ENCODE data around the gene QRSL1. TPM values are rescaled to one million over a fixed set of nuclear protein-coding genes. Genes with fewer than 3 reads are reported as not detected.

The QRSL1 gene
- total RNA-seq, 2 experiments from 2014 or later: 12.6 to 14.7 TPM

- peaks cover 3% of the 10 kb centered on the region for H3K4me1 Mint-ChIP-seq
- ChIA-PET CTCF (no interaction called here), POLR2A (no interaction called here)
- peaks cover 29% of the 10 kb centered on the region for H3K36me3 Mint-ChIP-seq (ENCODE audit: low read depth)
- H3K9me3 Mint-ChIP-seq: no peaks in the 10 kb centered on the region
- no peak for DNase-seq
- no peaks in the 10 kb centered on the region for H3K27me3 Mint-ChIP-seq
- H3K27ac Mint-ChIP-seq: no peak overlapping the region
- no peak overlapping the region for H3K4me3 Mint-ChIP-seq
These were observed 37.1 kb downstream of the QRSL1 start for GRCh38 chr6:106666282-106667021.

DNA sequence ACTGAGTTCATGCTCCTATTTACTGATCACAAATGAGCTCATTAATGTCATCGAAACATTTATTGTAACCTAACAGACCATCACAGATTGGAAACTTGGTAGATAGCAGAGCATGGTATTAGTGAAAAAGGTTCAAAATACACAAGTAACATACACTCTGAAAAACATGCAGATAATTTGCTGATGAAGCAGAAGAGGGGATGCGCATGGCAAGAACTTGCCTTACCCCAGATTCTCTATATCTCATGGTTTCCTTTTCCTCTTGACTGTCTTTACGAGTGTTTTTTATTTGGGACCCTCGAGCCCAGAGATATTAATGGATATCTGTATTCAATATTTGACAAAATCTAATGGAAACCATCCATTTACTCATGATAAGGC is 37.6 kb downstream of the QRSL1 start:
- H3K9me3 Mint-ChIP-seq: no peaks in the 10 kb centered on the region

GRCh38 chr6:106670236-106670635 is 40.9 kb downstream of the QRSL1 start:
- DNase-seq: no peak
- Mint-ChIP-seq H3K27ac (no peak overlapping the region), H3K36me3 (ENCODE audit: low read depth) (peaks cover 9% of the 10 kb centered on the region), H3K27me3 (no peaks in the 10 kb centered on the region), H3K9me3 (no peaks in the 10 kb centered on the region), H3K4me3 (no peak overlapping the region), H3K4me1 (no peaks in the 10 kb centered on the region)
- CTCF ChIA-PET: interaction anchor here (0.8 kb wide), 1 partner anchor 13 kb away, joined by 3 read pairs; no protein-coding TSS in a partner anchor
- POLR2A ChIA-PET: no interaction called here

More for the DNA sequence above, 37.6 kb downstream of the QRSL1 start:
- ChIA-PET POLR2A (no interaction called here), CTCF (no interaction called here)
- no peaks in the 10 kb centered on the region for H3K27me3 Mint-ChIP-seq
- H3K4me3 Mint-ChIP-seq: no peak overlapping the region
- peaks cover 3% of the 10 kb centered on the region for H3K4me1 Mint-ChIP-seq
- peaks cover 29% of the 10 kb centered on the region for H3K36me3 Mint-ChIP-seq (ENCODE audit: low read depth)
- H3K27ac Mint-ChIP-seq: no peak overlapping the region
- no peak for DNase-seq

GRCh38 chr6:106671651-106672050 is 42.3 kb downstream of the QRSL1 start:
- no peak overlapping the region for H3K4me3 Mint-ChIP-seq
- peaks cover 4% of the 10 kb centered on the region for H3K36me3 Mint-ChIP-seq (ENCODE audit: low read depth)
- DNase-seq: no peak
- no peaks in the 10 kb centered on the region for H3K9me3 Mint-ChIP-seq
- ChIA-PET POLR2A (no interaction called here), CTCF (no interaction called here)
- H3K4me1 Mint-ChIP-seq: no peaks in the 10 kb centered on the region
- H3K27ac Mint-ChIP-seq: no peak overlapping the region
- H3K27me3 Mint-ChIP-seq: no peaks in the 10 kb centered on the region

GRCh38 chr6:106674541-106675229 is 45.3 kb downstream of the QRSL1 start:
- Mint-ChIP-seq H3K4me1 (peaks cover 4% of the 10 kb centered on the region), H3K4me3 (no peak overlapping the region), H3K9me3 (no peaks in the 10 kb centered on the region), H3K27me3 (no peaks in the 10 kb centered on the region), H3K27ac (no peak overlapping the region), H3K36me3 (ENCODE audit: low read depth) (no peaks in the 10 kb centered on the region)
- DNase-seq: no peak
- ChIA-PET POLR2A (no interaction called here), CTCF (no interaction called here)

DNA sequence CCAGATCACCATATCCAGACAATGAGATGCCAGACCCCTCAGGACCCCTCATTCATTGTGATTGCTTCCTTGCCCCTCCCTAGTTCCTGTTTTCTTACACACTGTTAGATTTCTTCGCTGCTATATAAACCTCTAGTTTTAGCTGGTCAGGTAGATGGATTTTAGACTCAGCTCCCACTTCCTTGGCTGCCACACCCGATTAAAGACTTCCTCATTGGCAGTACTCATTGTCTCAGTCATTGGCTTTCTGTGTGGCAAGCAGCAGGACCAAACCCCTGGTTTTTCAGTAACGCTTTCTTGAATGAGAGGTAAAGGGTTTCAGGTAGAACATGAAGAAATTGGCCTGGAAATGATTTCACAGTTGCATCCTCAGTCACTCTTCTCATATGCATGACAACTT is 47.9 kb downstream of the QRSL1 start:
- Mint-ChIP-seq H3K27ac (no peak overlapping the region), H3K4me1 (peaks cover 4% of the 10 kb centered on the region), H3K9me3 (no peaks in the 10 kb centered on the region), H3K4me3 (no peak overlapping the region), H3K27me3 (no peaks in the 10 kb centered on the region), H3K36me3 (ENCODE audit: low read depth) (no peaks in the 10 kb centered on the region)
- CTCF ChIA-PET: no interaction called here
- no peak for DNase-seq
- POLR2A ChIA-PET: no interaction called here

- Mint-ChIP-seq H3K27me3 (peaks cover 3% of the 10 kb centered on the region), H3K4me3 (no peak overlapping the region), H3K4me1 (no peaks in the 10 kb centered on the region), H3K9me3 (no peaks in the 10 kb centered on the region), H3K36me3 (ENCODE audit: low read depth) (no peaks in the 10 kb centered on the region), H3K27ac (no peak overlapping the region)
- no peak for DNase-seq
- POLR2A ChIA-PET: no interaction called here
- CTCF ChIA-PET: interaction anchor here (1.0 kb wide), 1 partner anchor 14 kb away, joined by 3 read pairs; no protein-coding TSS in a partner anchor
These were observed 54.6 kb downstream of the QRSL1 start for GRCh38 chr6:106684011-106684410.

- DNase-seq: no peak
- H3K4me1 Mint-ChIP-seq: no peaks in the 10 kb centered on the region
- CTCF ChIA-PET: no interaction called here
These were observed 56.5 kb downstream of the QRSL1 start for GRCh38 chr6:106685833-106686232.

GRCh38 chr6:106688177-106688951 is 59.0 kb downstream of the QRSL1 start:
- H3K9me3 Mint-ChIP-seq: no peaks in the 10 kb centered on the region
- no peak overlapping the region for H3K4me3 Mint-ChIP-seq
- ChIA-PET POLR2A (no interaction called here), CTCF (no interaction called here)
- no peaks in the 10 kb centered on the region for H3K36me3 Mint-ChIP-seq (ENCODE audit: low read depth)
- H3K27ac Mint-ChIP-seq: no peak overlapping the region
- H3K27me3 Mint-ChIP-seq: peaks cover 9% of the 10 kb centered on the region
- H3K4me1 Mint-ChIP-seq: no peaks in the 10 kb centered on the region
- no peak for DNase-seq

More at GRCh38 chr6:106685833-106686232, 56.5 kb downstream of the QRSL1 start:
- Mint-ChIP-seq H3K27me3 (peaks cover 3% of the 10 kb centered on the region), H3K9me3 (no peaks in the 10 kb centered on the region), H3K4me3 (no peak overlapping the region), H3K36me3 (ENCODE audit: low read depth) (no peaks in the 10 kb centered on the region), H3K27ac (no peak overlapping the region)
- POLR2A ChIA-PET: no interaction called here

- no peak overlapping the region for H3K4me3 Mint-ChIP-seq
- no peaks in the 10 kb centered on the region for H3K36me3 Mint-ChIP-seq (ENCODE audit: low read depth)
- ChIA-PET POLR2A (no interaction called here), CTCF (no interaction called here)
- H3K27ac Mint-ChIP-seq: no peak overlapping the region
- DNase-seq: no peak
- no peaks in the 10 kb centered on the region for H3K4me1 Mint-ChIP-seq
- no peaks in the 10 kb centered on the region for H3K9me3 Mint-ChIP-seq
- H3K27me3 Mint-ChIP-seq: peaks cover 16% of the 10 kb centered on the region
These were observed 62.9 kb downstream of the QRSL1 start for GRCh38 chr6:106692112-106692818.

GRCh38 chr6:106692819-106693208 is 63.4 kb downstream of the QRSL1 start:
- ChIA-PET CTCF (no interaction called here), POLR2A (no interaction called here)
- no peaks in the 10 kb centered on the region for H3K36me3 Mint-ChIP-seq (ENCODE audit: low read depth)
- no peak overlapping the region for H3K27ac Mint-ChIP-seq
- peaks cover 14% of the 10 kb centered on the region for H3K27me3 Mint-ChIP-seq
- H3K4me3 Mint-ChIP-seq: no peak overlapping the region
- no peak for DNase-seq
- no peaks in the 10 kb centered on the region for H3K9me3 Mint-ChIP-seq
- no peaks in the 10 kb centered on the region for H3K4me1 Mint-ChIP-seq

- Mint-ChIP-seq H3K27me3 (peaks cover 14% of the 10 kb centered on the region), H3K36me3 (ENCODE audit: low read depth) (no peaks in the 10 kb centered on the region), H3K4me1 (no peaks in the 10 kb centered on the region), H3K4me3 (no peak overlapping the region), H3K9me3 (no peaks in the 10 kb centered on the region), H3K27ac (no peak overlapping the region)
- ChIA-PET POLR2A (no interaction called here), CTCF (interaction anchor here (0.6 to 2.1 kb wide), 3 partner anchors 10 to 179 kb away, joined by 3 to 4 read pairs (median 3); no protein-coding TSS in a partner anchor)
- no peak for DNase-seq
These were observed 64.0 kb downstream of the QRSL1 start for GRCh38 chr6:106693418-106693817.

GRCh38 chr6:106694343-106694742 is 65.0 kb downstream of the QRSL1 start:
- POLR2A ChIA-PET: no interaction called here
- Mint-ChIP-seq H3K27me3 (peaks cover 14% of the 10 kb centered on the region), H3K4me1 (no peaks in the 10 kb centered on the region)

More at GRCh38 chr6:106694343-106694742, 65.0 kb downstream of the QRSL1 start:
- H3K9me3 Mint-ChIP-seq: no peaks in the 10 kb centered on the region
- CTCF ChIA-PET: interaction anchor here (1.3 to 2.1 kb wide), 2 partner anchors 9 to 37 kb away, joined by 3 to 4 read pairs; no protein-coding TSS in a partner anchor
- H3K4me3 Mint-ChIP-seq: no peak overlapping the region
- no peak for DNase-seq
- H3K27ac Mint-ChIP-seq: no peak overlapping the region
- no peaks in the 10 kb centered on the region for H3K36me3 Mint-ChIP-seq (ENCODE audit: low read depth)

Data from activated CD4-positive, alpha-beta T cell treated with anti-CD3 and anti-CD28 coated beads, Interleukin-2, amount 10 ng/mL, durations not matched to agents 7 days and 5 days (primary cell).